ENCODE results near the gene DOK6. TPM values are rescaled to one million over a fixed set of nuclear protein-coding genes. Genes with fewer than 3 reads are reported as not detected.

The DOK6 gene
- total and polyA plus RNA-seq, 2 of the 13 experiments (the other 11 are each of a cell fraction or from before 2014, with no cell fraction given): 17.0 to 17.2 TPM

- Histone ChIP-seq H4K20me1 (ENCODE audit: insufficient read depth, low read length) (no peaks in the 10 kb centered on the region), H3K9ac (ENCODE audit: insufficient read depth, low read depth, low read length) (no peak overlapping the region), H3K36me3 (replicated peaks in 1 of 2; ENCODE audit: control insufficient read depth in 1 of 2, insufficient read depth in 2 of 2, low read length in 2 of 2) (no peaks in the 10 kb centered on the region; a peak in 1 of 5 replicates), H3K9me3 (ENCODE audit: low read length) (no peaks in the 10 kb centered on the region), H3K79me2 (ENCODE audit: insufficient read depth, low read length) (no peaks in the 10 kb centered on the region), H3K4me3 (replicated peaks in 1 of 3; ENCODE audit: insufficient read depth in 1 of 3, low read depth in 2 of 3, low read length in 3 of 3) (no peak overlapping the region), H3K4me1 (ENCODE audit: insufficient read depth, low read length) (peaks cover 22% of the 10 kb centered on the region), H3K27me3 (ENCODE audit: control insufficient read depth in 1 of 2, insufficient read depth in 2 of 2, low read length in 2 of 2) (no peaks in the 10 kb centered on the region), H3K4me2 (ENCODE audit: low read depth, low read length) (no peak overlapping the region), H3K27ac (ENCODE audit: extremely low read length, insufficient read depth, low read length) (no peak overlapping the region), H2AFZ (ENCODE audit: low read length) (no peak overlapping the region)
- ChIA-PET POLR2A (no interaction called here), CTCF (ENCODE audit: low intra/inter-chr PET ratio, low total read pairs) (no interaction called here)
- 69% methylated on average over 4 of the region's 4 CpGs for WGBS (ENCODE audit: low lambda C conversion rate)
- FAIRE-seq: no peak
- ATAC-seq: no peak
- in situ Hi-C loops (cut with HindIII; ENCODE audit: extremely low pct_ligation_motif_present, low pct_unique_long_range_greater_than_20kb) (no loop called here), intact Hi-C loops (cut with micrococcal nuclease; ENCODE audit: unreplicated experiment) (no loop called here)
- no peak for DNase-seq (ENCODE audit: low spot score)
- BruUV-seq (replicated peaks): no TSS peak
- 0 out of 2 replicates have a peak, but pooled peaks have one; percentile 26 for TF ChIP-seq ZNF652 (CRISPR knock-in tag; IDR thresholded peaks at IDR 0.05; ENCODE audit: borderline replicate concordance, low read depth)
- TF ChIP-seq NFAT5 (CRISPR knock-in tag; IDR thresholded peaks at IDR 0.05): no peak
- no peak for TF ChIP-seq ZNF331 (CRISPR knock-in tag; IDR thresholded peaks at IDR 0.05)
- TF ChIP-seq ZNF713 (CRISPR knock-in tag; IDR thresholded peaks at IDR 0.05): no peak
These were observed 414.2 kb downstream of the DOK6 start for GRCh38 chr18:69814861-69815385.
